Measurements from ENCODE around the gene FHIT. TPM values are rescaled to one million over a fixed set of nuclear protein-coding genes. Genes with fewer than 3 reads are reported as not detected.

Gene FHIT
- total RNA-seq, 4 donors from 2014 or later = 0.72 to 5.2 (median 2.1) TPM

GRCh38 chr3:60024400-60024799, 1226.9 kb downstream of the FHIT start:
- in situ Hi-C loops (cut with MboI; ENCODE audit: low sequenced_read_pairs in 4 of 4) = no loop called here
- no peak for ATAC-seq
- intact Hi-C loops (cut with DNase I; ENCODE audit: low total_unique reads) = no loop called here
- no peaks in the 10 kb centered on the region for H3K9me3 ChIP-seq
- H3K36me3 ChIP-seq = no peaks in the 10 kb centered on the region
- no peak for DNase-seq
- TF ChIP-seq CTCF (IDR thresholded peaks at IDR 0.05 in 4 of 5, conservative IDR thresholded peaks at IDR 0.05 in 1 of 5) = no peak
- TF ChIP-seq POLR2A (IDR thresholded peaks at IDR 0.05) = no peak
- H3K27me3 ChIP-seq = no peaks in the 10 kb centered on the region
- no peaks in the 10 kb centered on the region for H3K4me1 ChIP-seq
- no peak overlapping the region for H3K27ac ChIP-seq
- H3K4me3 ChIP-seq = no peak overlapping the region

GRCh38 chr3:60023189-60023588, 1228.1 kb downstream of the FHIT start:
- ATAC-seq (no peak), DNase-seq (no peak)
- no peaks in the 10 kb centered on the region for H3K27me3 ChIP-seq
- in situ Hi-C loops (cut with MboI; ENCODE audit: low sequenced_read_pairs in 4 of 4) = no loop called here
- TF ChIP-seq CTCF (IDR thresholded peaks at IDR 0.05 in 4 of 5, conservative IDR thresholded peaks at IDR 0.05 in 1 of 5) (no peak), POLR2A (IDR thresholded peaks at IDR 0.05) (no peak)
- H3K36me3 ChIP-seq = no peaks in the 10 kb centered on the region
- no peak overlapping the region for H3K27ac ChIP-seq
- no peak overlapping the region for H3K4me3 ChIP-seq
- intact Hi-C loops (cut with DNase I; ENCODE audit: low total_unique reads) = no loop called here
- H3K9me3 ChIP-seq = no peaks in the 10 kb centered on the region
- no peaks in the 10 kb centered on the region for H3K4me1 ChIP-seq

- in situ Hi-C loops (cut with MboI; ENCODE audit: low sequenced_read_pairs in 4 of 4) = no loop called here
- no peak for ATAC-seq
Observed at GRCh38 chr3:60017631-60018030, 1233.6 kb downstream of the FHIT start.

GRCh38 chr3:60015032-60015705, 1236.1 kb downstream of the FHIT start:
- DNase-seq = no peak
- H3K36me3 ChIP-seq = no peaks in the 10 kb centered on the region
- in situ Hi-C loops (cut with MboI; ENCODE audit: low sequenced_read_pairs in 4 of 4) (no loop called here), intact Hi-C loops (cut with DNase I; ENCODE audit: low total_unique reads) (no loop called here)
- H3K4me3 ChIP-seq = no peak overlapping the region
- ATAC-seq = no peak
- no peak overlapping the region for H3K27ac ChIP-seq
- TF ChIP-seq CTCF (IDR thresholded peaks at IDR 0.05 in 4 of 5, conservative IDR thresholded peaks at IDR 0.05 in 1 of 5) = no peak
- no peak for TF ChIP-seq POLR2A (IDR thresholded peaks at IDR 0.05)
- no peaks in the 10 kb centered on the region for H3K27me3 ChIP-seq
- no peaks in the 10 kb centered on the region for H3K4me1 ChIP-seq
- H3K9me3 ChIP-seq = no peaks in the 10 kb centered on the region

More at GRCh38 chr3:60017631-60018030, 1233.6 kb downstream of the FHIT start:
- no peaks in the 10 kb centered on the region for H3K36me3 ChIP-seq
- TF ChIP-seq POLR2A (IDR thresholded peaks at IDR 0.05) (no peak), CTCF (IDR thresholded peaks at IDR 0.05 in 4 of 5, conservative IDR thresholded peaks at IDR 0.05 in 1 of 5) (no peak)
- H3K4me3 ChIP-seq = no peak overlapping the region
- no peak for DNase-seq
- H3K9me3 ChIP-seq = no peaks in the 10 kb centered on the region
- H3K4me1 ChIP-seq = no peaks in the 10 kb centered on the region
- H3K27me3 ChIP-seq = no peaks in the 10 kb centered on the region
- intact Hi-C loops (cut with DNase I; ENCODE audit: low total_unique reads) = no loop called here
- H3K27ac ChIP-seq = no peak overlapping the region

GRCh38 chr3:60013241-60013640, 1238.0 kb downstream of the FHIT start:
- TF ChIP-seq POLR2A (IDR thresholded peaks at IDR 0.05) (no peak), CTCF (IDR thresholded peaks at IDR 0.05 in 4 of 5, conservative IDR thresholded peaks at IDR 0.05 in 1 of 5) (no peak)
- Histone ChIP-seq H3K36me3 (no peaks in the 10 kb centered on the region), H3K27ac (no peak overlapping the region), H3K4me1 (no peaks in the 10 kb centered on the region), H3K4me3 (no peak overlapping the region), H3K27me3 (no peaks in the 10 kb centered on the region), H3K9me3 (no peaks in the 10 kb centered on the region)
- in situ Hi-C loops (cut with MboI; ENCODE audit: low sequenced_read_pairs in 4 of 4) = no loop called here
- intact Hi-C loops (cut with DNase I; ENCODE audit: low total_unique reads) = no loop called here
- ATAC-seq (no peak), DNase-seq (no peak)
